Stimulated activated CD4-positive, alpha-beta T cell treated with anti-CD3 and anti-CD28 coated beads, Interleukin-1b, Interleukin-23, amount 100 ng/mL, for 4 hours (primary cell): ENCODE results near the gene PDE6A.

Experiments
- DNase-seq, 2 donors: peaks; one replicate each; pipeline ENCODE4 v3.0.0-alpha.2; 2020; ENCODE audit warnings: low read depth in 2 of 2

Gene PDE6A

DNA sequence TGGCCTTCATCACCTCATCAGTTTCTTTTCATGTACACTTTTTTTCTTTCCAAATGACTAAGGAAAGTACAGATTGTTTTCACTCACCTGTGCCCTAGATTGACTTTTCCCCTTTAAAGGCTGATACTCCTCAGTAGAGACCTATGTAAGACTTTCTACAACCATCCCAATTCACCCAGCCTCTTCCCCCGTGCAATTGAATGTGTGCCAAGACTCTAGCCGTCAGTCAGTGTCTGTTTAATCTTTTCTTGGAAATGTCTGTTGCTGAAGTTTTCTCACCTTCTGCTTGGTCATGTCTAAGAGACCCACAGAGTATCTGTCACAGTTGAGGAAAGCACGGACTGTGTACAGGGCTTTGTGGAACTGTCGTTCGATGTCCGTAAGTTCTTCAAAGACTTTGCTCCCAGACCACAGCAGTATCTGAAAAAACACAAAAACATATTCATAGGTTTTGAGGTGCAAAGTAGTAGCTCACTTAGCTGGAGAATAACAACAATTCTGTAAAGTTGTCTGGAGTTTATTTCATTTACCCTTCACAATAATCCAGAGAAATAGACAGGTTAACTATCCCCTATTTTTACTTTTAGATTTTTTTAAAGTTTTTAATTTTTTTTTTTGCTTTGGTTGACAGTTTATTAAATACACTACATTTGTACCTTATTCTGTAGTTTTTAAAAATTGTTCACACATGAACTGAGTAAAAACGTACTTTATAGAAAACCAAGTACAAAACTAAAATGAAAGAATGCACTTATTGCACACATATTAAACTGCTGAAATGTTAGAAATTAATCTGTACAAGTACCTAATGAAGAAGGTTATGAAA lies 13.6 kb downstream of the PDE6A start:
- DNase-seq, result no peak

GRCh38 chr5:149930043-149930748 lies 14.4 kb downstream of the PDE6A start:
- no peak for DNase-seq

GRCh38 chr5:149924486-149924885 lies 20.1 kb downstream of the PDE6A start:
- no peak for DNase-seq

DNA sequence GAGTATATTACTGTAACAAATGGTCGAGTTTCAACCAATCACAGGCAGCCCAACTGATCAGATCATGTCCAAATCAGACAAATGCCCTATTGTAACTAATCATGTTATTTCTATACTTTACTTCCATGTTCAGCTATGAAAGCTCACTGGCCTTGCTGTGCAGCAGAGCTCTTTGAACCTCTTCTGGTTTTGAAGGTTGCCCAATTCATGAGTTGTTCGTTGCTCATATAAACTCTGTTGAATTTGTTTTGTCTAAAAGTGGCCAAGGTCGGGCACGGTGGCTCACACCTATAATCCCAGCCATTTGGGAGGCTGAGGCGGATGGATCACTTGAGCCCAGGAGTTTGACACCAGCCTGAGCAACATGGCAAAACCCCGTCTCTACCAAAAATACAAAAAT lies 21.6 kb downstream of the PDE6A start:
- no peak for DNase-seq

DNA sequence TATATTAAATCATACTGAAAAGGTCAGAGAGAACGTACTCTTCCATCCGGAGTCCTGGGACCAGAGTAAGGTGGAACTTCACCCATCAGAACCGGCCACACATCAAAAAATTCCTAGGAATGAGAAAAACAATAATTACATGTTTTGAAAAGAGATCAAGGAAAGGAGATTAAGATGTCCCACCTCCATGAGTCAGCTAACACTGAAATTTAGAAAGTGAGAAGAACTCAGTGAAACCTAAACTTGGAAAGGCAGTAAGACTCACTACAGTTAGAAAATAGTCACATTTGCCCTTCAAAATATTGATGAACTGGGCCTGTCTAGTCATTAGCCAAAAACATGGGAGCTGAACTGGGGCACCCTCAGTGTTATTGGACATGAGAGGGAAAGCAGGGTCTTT lies 23.0 kb downstream of the PDE6A start:
- DNase-seq, result no peak

DNA sequence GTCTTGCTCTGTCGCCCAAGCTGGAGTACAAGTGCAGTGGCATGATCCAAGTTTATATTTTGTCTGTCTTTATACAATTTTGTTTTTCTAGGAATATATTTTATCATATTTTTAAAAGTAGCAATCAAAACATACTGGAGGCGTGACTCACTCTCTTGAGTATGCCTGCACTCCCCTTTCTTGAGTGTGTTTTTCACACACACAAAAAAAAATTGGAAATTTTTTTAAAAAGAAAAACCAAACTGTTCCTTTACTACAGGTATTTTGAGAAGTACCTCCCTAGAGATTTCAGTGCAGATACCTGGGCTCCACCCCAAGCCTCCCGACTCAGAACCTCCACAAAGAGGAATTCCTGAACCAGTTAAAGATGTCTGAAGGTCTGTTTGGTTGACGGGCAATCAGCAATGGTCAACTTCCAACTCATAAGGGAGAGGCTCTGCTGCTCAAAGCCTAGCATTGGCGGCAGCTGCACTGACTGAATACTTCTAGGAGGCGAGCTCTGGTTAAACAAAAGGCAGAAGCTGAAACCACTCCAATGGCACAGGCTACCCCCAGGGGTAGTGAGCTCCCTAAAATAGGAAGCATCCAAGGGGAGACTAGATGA lies 27.4 kb downstream of the PDE6A start:
- no peak for DNase-seq

DNA sequence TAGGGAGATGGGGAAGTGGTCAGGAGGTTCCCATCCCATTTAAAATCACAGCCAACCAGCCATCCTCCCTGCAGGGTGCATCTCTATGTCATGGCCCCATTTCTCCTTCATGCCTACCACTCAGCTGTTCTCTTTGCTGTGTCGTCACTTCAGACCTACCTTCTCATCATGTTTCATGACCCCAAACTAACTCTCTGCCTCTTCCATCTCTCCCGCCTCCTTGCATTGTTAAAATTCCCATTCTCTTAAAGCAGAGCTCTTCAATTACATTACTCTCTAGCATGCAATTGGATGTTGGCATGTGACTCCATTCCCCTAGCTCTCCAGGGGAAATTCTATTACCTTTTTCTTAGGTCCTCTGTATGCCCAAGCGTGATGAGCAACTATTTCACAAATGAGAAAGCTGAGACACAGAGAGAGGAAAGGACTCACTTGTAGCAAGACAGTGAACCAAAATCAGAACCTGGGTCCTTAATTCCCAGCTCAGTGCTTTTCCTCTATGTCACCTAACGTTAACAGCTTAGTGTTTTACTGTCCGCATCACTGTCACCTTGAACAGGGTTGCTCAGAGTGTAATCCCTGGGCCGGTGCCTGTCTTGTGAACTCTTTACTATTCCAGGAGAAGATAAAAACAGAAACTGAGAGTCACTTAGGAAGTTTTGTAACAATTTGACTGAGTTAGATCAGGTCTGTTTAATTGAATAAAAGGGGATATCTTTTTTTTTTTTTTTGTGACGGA lies 28.1 kb downstream of the PDE6A start:
- DNase-seq, result no peak

DNA sequence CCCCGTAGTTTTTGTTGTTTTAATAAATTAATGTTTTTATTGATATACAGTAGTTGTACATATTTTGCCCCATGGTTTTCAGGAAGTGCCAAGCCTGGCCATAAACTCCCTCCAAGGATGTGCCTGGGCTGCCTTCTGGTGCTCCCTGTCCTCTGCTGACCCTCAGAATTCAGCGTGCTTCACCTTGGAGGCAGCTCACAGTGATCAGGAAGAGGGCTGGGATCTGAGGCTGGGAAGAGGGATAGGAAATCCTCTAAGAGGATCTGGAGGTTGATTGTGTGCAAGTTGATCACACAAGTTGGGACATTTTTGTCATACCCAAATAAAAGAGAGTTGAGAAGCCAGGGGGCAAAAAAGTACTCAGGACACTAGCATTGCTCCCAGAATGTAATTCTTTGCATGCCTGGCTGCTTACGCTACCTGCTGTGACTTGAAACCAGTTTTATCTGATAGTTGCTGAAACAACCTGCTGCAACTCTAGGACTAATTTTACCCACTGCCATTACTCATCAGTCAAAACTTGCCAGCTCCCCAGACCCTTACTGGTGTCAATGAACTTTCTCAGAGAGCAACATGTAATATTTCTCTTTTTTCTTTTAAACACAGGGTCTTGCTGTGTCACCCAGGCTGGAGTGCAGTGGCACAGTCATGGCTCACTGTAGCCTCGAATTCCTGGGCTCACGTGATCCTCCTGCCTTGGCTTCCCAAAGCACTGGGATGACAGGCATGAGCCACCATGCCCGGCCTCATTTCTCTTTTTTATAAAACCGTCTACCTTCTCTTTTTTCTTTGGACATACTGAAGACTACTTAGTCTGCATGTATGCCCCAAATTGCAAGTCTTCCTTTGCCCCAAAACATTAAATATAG lies 29.0 kb downstream of the PDE6A start:
- no peak for DNase-seq

DNA sequence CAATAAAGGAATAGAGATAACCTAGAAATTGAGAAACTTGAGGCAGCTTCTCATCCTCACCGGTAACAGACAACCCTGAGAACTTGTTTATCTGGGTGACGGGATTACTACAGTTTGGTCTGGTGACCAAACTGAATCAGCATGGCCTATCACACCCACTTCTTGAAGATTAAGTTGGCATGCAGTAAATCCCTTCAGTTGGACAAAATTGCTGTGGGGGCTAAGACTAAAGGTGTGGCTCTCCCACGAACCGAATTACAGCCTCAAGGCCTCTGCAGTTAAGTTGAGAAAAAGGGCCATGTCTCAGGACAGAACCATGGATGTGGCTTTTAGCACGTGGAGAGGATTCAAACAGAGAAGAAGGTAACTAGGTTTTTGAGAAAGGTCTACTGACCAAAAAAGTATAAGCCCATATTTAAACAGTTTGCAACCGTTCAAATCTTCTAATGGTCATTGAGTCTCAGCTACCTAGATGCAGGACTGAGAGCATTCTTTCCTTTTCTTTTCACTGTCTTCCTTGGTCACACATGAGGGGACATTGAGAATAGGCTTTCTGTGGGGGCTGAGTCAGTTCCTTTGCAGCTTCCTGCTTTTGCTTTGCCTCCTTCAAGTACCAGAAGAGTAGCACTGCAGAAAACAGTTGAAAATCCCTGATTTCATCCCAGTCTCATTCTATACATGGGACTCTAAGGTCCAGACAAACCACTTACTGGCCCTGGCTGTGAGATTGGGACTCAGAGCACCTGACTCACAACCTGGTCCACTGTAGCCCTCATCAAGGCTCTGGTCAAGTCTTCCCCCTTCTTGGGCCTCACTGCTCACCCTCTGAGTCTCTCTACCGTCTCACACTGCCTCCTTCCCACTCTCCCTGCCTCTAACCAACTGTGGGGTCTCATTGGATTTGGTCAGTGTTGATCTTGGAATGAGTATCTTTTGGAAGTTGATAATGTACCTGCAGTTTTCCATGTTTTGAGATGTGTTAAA lies 30.9 kb downstream of the PDE6A start:
- DNase-seq, result no peak

GRCh38 chr5:149912226-149912871 lies 32.2 kb downstream of the PDE6A start:
- DNase-seq, result no peak

GRCh38 chr5:149911031-149911430 lies 33.6 kb downstream of the PDE6A start:
- DNase-seq, result no peak

DNA sequence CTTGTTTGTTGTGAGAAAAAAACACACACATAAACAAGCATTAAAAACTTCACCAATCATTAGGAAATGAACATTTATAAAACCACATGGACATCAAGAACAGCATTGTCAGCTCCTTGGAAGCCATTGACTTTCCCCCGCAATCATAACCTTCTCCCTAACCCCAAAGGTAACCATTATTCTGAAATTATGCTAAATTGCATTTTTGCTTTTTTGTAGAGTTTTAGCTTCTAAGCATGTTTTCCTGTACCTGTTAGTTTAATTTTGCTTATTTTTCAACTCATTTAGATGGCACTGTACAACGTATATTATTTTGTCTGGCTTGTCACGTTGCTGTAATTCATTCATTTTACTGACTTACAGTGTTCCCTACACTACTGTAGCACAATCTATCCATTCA lies 36.8 kb downstream of the PDE6A start:
- DNase-seq, result no peak

- no peak for DNase-seq
These were observed 39.6 kb downstream of the PDE6A start for GRCh38 chr5:149904977-149905376.

GRCh38 chr5:149904293-149904886 lies 40.2 kb downstream of the PDE6A start:
- DNase-seq, result no peak

DNA sequence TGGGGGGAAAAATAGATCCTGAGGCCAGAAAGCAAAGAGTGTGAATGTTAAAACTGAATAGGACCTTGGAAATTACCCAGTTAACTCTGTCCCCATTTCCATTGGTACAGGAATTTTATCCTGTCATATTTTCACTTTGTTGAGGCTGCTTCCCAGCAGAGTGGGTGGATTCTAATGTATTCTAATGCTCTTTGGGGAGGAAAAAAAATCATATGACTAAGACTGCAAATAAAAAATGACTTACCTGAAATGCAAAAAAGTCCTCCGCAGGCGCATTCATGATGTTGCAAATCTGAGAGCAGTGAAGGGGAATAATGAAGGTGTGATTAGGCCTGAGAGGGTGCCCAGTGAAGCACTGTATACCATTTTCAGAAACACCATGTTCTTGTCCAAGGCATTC lies 41.2 kb downstream of the PDE6A start:
- no peak for DNase-seq

DNA sequence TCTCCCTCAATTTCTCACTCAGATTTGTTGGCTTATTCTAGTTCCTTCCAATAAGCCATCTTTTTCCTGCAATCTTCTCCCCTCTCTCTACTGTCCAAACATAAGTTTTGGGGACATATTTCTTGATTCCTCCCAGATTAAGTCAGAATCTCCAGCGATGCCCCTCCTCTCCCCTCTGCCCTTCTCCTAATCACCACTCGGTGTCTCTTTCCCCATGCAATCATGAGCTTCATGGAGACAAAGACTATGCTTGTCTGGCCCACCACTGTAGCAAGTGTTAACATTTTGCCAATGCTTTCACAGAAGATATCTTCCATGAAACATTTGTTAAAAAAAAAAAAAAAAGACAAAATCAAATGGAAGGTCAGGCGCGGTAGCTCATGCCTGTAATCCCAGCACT lies 42.4 kb downstream of the PDE6A start:
- no peak for DNase-seq

- no peak for DNase-seq
These were observed 43.1 kb downstream of the PDE6A start for GRCh38 chr5:149901511-149901910.

GRCh38 chr5:149900390-149900789 lies 44.2 kb downstream of the PDE6A start:
- DNase-seq, result no peak

DNA sequence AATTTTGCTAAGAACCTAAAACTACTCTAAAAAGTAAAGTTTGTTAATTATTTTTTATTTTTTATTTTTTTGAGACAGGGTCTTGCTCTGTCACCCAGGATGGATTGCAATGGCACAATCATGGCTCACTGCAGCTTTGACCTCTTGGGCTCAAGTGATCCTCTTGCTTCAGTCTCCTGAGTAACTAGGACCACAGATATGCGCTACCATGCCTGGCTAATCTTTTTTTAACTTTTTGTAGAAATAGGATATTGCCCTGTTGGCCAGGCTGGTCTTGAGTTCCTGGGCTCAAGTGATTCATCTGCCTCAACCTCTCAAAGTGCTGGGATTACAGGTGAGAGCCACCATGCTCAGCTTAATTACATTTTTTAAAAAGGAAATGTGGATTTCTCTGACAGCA lies 45.8 kb downstream of the PDE6A start:
- DNase-seq, result no peak
